HG03439 (cell line): ENCODE data around the gene PID1.

Source experiments
- ATAC-seq: cut with Tn5 transposase; IDR thresholded peaks from one replicate; pipeline ENCODE4 v1.9.1; 2021; ENCODE audit warnings: mild to moderate bottlenecking, moderate library complexity; ENCODE audit not compliant: unreplicated experiment

The PID1 gene

DNA sequence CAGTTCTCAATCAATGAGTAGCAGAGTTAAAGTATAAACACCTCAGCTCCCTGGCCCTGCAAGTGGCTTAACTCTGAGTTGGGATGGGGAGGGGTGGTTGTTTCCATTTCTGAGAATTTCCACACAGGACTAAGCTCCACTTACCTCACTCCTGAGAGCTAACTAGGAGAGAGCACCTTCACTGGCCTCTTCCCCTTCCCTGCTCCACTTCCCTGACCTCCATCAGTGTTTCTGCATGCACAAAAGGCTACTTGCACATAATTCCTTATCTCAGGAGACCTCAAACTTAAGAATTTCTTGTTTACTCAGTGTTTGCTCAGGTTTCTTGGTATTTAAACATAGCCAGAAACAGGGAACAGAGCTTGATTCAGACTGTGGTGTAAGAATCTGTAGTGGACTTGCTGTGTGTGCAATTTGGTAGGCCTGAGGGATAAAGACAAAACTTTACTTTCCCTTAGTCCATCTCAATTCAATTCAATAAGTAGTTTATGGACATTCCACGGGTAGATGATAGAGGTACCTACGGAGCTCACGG lies 97.2 kb downstream of the PID1 start:
- ATAC-seq: no peak

DNA sequence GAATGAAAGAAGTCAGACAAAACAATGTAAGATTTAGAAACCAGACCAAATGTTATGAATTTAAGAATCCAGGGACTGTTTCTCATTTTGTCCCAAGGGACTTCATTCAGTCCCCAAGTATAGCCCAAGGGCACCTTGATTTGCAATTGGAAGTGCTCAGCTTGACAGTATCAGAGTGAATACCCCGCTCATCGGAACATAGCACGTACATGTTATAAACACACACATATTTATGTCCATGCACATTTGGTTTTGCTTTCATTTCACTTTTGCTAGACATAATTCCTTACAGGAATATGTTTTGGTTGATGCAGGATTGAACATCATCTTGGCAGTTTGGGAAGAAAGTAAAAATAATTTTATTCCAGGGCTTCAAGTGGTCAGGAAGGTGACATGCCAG lies 100.2 kb downstream of the PID1 start:
- no peak for ATAC-seq

DNA sequence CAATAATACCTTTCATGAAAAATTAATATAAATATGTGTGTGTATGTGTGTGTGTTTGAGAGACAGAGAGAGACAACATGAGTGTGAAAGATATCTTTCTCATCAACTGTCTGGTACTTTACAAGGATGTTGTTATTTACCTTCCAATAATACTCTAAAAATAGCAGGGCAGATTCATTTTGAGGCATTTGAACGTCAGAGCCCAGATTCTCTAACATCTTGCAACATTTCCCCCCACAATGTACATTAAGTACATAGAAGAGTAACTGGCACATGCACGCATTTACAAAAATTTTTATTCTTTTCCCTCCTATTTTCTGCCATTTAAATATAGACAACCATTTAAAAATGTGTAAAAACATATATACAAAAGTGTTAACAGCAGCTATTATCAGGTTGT lies 100.9 kb downstream of the PID1 start:
- ATAC-seq: no peak

DNA sequence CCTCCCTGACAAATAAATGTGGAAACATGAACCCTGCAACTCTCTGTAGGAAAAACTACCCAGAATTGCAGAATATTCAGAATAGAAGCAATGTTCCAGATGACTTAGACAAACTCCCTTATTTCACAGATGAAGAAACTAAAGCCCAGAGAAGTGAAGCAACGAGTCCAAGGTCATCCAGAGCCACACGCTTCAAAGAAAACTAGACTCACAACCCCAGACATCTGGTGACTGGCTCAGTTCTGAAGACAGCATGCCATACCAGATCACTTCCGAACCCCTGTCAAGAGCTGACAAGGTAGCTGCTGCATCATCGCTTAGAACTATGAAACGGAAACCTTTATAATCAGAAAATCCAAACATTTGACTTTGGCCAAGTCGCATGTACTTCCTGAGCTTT lies 101.3 kb downstream of the PID1 start:
- no peak for ATAC-seq

DNA sequence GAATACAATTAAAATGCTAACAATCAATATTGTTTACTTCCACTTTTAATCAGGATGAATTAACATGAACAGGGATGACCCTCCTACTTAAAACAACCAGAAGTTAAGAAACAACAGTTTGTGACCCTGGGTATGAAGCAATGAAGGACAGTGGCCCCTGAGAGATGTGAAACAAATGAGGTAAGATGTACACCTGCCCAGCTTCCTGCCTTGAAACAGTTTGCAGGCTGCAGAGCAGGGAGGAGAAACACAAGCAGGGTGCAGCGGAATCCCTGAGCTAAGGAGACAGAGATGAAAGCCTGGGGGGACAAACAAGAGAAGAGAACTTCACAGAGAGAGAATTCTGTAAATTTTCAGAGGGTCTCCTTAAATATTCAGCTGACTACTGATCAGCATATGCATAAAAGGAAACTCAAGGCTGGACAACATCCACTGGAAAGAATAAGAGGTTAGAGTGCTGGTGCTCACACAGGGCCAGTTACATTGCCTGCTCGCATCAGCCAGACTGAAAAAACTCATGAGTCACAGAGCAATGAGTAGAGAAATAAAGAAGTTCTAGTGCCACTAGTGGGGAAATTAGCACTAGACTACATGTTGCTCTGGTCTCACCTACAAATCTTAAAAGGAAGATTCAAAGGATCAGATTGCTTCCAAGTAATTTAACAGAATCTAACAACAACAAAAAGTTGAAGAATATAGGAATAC lies 106.4 kb downstream of the PID1 start:
- ATAC-seq: no peak

- no peak for ATAC-seq
Observed at GRCh38 chr2:229163893-229164292, 107.2 kb downstream of the PID1 start.

DNA sequence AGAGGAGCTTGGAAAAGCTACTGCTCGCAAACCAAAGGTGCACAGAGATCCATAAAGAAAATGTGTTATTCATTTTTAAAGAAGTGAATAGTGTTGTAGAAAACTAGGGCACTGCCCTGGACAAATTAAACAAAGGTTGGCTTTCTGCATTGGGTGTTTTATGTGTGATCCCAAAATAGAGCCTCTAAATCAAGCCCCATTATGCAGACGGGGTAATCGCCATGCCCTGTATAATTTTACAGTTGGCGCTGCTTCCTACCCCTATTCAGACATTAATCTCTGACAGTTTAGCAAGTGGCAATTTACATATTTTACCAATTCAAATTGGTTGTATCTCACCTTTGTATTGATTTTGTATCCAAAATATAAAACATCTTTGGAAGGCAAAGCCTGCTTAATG lies 109.1 kb downstream of the PID1 start:
- no peak for ATAC-seq

GRCh38 chr2:229160984-229161383 lies 110.1 kb downstream of the PID1 start:
- ATAC-seq: no peak

DNA sequence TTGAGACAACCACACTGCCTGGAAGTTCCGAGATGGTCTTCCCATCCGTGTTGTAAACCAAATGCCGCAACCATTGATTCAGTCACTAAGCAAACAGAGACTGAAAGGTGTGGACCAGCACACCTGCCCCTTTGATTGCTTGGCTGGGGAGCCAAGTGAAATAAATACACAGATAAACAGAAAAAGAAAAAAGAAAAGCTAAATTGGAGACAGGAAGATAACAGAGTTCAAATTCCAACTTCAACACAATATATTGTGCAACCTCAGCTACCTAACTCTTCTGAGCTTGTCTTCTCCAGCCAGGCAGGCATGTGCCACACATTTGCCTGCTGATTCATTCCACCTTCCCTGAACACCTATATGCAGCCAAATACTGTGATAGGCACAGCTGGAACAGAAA lies 110.9 kb downstream of the PID1 start:
- ATAC-seq: no peak

- ATAC-seq: no peak
Observed at GRCh38 chr2:229159405-229159804, 111.7 kb downstream of the PID1 start.

DNA sequence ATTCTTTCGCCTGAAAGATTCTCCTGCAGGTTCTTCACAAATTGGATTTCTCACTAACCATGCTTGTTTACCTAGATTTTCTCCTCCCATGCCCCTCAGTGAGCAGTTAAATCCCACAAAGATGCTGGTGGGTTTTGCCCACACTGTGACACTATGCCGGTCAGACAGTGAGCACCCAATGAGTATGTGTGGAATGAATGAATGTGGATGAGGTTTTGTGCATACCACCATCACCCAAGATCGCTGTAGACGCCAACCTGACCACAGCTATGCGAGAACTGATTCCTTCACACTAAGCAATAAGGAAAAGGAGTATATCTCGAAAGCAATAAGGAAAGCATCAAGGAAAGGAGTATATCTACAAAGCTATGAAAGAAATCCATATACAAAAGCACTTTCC lies 116.7 kb downstream of the PID1 start:
- no peak for ATAC-seq

- ATAC-seq: no peak
Observed at GRCh38 chr2:229153951-229154350, 117.1 kb downstream of the PID1 start.

DNA sequence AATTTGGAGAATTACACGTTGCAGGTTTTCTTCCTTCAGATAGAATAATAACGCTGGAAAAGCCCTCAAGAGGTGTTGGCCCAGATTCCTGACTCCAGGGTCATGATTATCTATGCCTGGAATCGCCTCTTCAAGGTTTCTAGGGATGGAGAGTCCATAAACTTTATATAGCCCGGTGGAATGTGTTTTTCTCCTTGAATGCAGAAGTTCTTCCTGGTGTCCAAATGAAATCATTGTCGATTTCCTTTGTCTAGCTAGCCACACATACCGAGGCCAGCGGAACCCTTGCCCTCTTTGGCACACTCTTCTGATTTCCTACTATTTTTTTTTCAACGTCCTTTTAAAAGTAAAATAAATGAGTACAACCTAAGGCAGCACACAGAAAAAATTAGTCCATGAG lies 117.8 kb downstream of the PID1 start:
- ATAC-seq: no peak

GRCh38 chr2:229152674-229153073 lies 118.4 kb downstream of the PID1 start:
- no peak for ATAC-seq

DNA sequence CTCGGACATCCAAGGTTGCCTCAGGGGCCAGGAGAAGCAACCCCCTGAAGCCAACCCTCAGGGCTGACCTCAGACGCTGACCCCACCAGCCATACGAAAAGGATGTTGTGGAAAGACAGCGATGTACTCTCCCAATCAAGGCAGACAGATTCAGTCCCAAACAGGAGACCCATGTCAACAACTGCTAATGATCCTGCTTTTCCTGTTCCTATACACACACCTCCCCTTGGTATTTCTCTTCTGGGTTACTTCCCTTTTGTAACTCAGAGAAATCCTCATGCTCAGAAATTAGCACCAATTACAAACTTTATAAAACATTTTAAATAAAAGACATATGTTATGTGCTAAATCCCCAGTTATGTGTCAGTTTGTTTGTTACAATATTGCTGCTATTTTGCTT lies 120.8 kb downstream of the PID1 start:
- ATAC-seq: no peak

- ATAC-seq: no peak
Observed at GRCh38 chr2:229141424-229142025, 129.6 kb downstream of the PID1 start.

DNA sequence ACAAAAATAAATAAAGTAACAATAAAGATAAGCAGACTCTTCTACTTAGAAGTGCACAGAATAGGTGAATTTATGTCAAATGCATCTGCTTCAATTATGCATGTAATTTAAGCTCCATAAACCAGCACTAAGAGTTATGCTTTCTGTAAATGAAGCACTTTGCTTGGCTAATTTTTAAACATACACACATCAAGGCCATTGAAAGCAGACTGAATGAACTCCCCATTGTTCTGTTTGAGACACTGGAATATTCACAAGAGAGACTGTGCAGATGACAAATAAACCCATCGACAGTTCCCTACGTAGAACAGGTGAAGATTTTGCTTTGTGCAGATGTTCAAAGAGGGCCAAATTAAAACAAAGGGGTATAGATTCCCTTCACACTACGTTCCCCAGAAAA lies 133.4 kb downstream of the PID1 start:
- ATAC-seq: no peak

- no peak for ATAC-seq
Observed at GRCh38 chr2:229137066-229137465, 134.0 kb downstream of the PID1 start.

DNA sequence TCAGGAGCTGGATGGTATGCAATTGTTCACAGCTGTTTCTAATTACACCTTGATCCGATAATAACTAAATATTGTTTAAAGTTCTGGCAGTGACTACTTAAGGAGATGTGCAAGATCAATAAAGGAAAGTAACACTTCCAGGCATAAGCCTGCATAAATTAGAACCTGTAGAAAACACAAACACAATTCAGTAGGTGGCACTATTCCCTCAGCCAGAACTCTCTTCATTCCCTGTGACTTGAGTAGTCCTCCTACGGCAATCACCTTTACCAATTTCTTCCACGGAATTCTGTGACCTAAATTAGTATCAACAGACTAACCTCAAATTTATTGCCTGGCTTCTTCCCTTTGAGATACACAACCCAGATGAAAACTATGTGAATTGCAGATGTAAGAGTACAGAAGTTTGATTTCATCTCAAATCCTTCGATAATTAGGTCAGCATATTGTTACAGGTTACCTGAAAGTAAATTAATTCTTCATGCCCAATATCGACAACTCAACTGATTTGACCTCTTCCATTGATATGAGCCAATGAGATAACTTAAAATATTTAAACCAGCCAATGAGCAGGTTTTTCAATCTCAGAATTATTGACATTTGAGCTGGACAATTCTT lies 137.8 kb downstream of the PID1 start:
- no peak for ATAC-seq

DNA sequence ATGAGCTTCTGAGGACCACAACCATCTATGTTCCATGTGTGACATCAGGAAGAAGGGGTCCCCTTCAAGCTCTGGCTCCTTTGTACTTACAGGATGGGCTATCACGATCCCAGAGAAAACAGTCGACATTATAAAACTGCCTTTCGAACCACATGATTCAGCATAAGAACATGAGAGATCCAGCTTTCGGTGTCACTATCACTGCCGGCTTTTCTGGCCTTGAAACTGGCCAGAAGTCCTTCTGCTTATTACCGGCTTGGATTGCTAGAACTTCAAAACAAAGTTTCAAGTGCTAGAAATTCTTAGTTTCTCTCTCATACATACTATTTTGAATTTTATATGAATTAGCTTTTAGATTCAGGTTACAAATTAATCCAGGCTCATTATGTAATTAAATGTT lies 138.9 kb downstream of the PID1 start:
- no peak for ATAC-seq

GRCh38 chr2:229130522-229130921 lies 140.6 kb downstream of the PID1 start:
- no peak for ATAC-seq

DNA sequence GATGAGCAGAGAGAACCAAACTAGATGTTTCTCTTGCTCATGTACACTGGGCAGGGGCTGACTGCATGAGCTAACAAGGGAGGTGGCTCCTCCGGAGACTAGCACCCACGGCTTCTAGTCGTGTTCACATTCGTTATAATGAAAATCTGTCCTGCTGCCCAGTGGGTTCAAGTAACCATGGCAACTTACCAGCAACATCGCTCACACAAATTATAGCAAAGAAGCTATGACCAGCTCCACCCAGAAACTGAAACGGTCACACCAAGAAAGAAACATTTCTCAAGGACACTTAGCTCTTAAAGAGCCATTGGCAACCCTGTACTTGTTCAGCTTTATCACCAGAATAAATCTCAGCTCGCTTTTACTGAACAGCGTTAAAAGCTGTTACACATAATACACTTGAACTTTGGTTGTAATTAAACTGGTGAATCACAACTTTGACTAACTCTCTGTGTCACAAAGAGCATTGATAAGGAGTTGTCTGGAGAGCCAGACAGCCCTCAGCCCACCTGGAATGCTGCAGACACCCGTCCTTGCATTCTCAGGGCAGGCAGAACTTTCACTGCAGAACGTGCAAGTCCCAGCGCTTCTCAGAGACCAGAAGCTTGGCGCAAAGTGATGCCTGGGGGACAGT lies 141.2 kb downstream of the PID1 start:
- no peak for ATAC-seq
